Measurements from ENCODE around the gene KIF2C.
A peak's percentile ranks its signal among the peaks of the same experiment; 100 is the strongest.
"Not testable (repeated sequence)": the region's sequence is repeated elsewhere in the genome, so short reads cannot be mapped to it uniquely, and the experiment has no call there.

Gene KIF2C

GRCh38 chr1:44739307-44740178 is at the start of gene KIF2C:
Gene KIF2C (plus strand): TSS chr1:44739837. CDS start chr1:44739933, 96 bp downstream.
- DNase-seq, result peak; percentile 96

- DNase-seq, result no peak
Observed at GRCh38 chr1:44693159-44693558, 46.5 kb upstream of the KIF2C start.

GRCh38 chr1:44693900-44694299 is 45.7 kb upstream of the KIF2C start:
- DNase-seq, result no peak

DNA sequence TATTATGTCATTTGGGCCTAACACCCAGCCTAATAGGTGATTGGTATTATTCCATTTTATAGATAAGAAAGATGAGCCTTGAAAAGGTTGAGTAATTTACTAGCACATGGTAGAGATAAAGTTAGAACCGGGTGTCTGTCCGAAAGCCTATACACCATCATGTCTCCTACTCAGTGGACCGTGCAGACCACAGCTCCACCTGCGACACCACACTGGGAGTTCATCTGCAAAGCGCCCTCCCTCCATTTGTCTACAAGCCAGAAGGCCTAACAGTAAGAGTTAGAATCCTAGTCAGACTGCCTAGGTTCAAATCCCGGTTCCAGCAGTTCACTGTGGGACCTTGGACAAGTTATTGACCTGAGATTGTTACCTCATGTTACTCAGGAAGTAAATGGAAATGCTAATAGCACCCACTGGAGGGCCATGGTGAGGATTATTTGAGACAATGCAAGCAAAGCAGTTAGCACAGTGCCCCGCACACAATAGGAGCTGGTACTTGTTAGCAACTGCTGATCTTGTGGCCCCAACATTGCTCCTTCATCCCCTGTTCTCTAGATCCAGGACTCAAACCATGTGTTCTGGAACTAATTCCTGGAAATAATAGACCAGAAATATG is 44.7 kb upstream of the KIF2C start:
- DNase-seq, result no peak

GRCh38 chr1:44695671-44696070 is 44.0 kb upstream of the KIF2C start:
- no peak for DNase-seq

- DNase-seq, result peak; percentile 9
Observed at GRCh38 chr1:44696101-44696500, 43.5 kb upstream of the KIF2C start.

DNA sequence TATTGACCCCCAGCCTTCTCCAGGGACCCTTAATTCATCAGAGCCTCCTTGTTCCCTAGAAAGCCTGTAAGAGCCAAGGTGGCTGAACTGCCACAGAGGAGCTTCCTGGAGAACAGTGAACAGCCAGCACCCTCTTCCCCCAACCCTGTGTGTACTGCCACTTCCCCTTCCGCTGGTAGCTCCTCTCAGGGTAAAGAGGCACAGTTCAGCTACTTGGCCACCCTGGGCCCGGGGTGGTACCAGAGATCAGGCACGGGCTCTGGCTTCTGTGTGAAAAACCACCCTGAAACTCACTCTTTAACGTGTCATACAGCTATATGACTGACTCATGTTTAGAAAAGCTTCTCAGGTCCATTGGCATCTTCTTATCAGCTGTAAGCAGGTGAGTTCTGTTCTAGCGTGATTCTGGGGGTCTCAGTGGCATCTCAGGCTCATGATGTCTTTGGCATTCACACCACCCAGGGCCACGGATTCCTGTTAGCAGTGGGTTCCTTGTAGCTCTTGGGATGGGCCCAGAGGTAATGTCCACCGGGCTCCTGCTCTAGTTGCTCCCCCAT is 42.8 kb upstream of the KIF2C start:
- DNase-seq, result no peak

DNA sequence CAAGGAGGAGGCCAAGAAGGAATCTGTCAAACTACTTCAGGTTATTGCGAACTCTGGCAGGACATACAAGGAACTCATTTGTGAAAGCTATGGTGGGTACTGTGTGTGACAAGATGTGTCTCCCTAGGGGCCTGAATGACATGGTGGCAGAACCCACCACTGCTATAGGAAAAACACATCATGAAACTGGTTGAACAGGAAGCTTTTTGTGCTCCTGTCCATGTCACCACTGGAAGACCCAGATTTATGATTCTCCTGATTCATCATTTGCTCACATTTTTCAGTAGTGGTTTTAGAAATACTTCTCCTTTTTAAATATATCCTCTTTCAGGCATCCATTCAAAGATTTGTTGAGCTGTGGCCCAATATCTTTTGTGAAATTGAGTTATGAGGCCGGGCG is 41.5 kb upstream of the KIF2C start:
- DNase-seq, result no peak

- not testable (repeated sequence) for DNase-seq
Observed at GRCh38 chr1:44699375-44699774, 40.3 kb upstream of the KIF2C start.

DNA sequence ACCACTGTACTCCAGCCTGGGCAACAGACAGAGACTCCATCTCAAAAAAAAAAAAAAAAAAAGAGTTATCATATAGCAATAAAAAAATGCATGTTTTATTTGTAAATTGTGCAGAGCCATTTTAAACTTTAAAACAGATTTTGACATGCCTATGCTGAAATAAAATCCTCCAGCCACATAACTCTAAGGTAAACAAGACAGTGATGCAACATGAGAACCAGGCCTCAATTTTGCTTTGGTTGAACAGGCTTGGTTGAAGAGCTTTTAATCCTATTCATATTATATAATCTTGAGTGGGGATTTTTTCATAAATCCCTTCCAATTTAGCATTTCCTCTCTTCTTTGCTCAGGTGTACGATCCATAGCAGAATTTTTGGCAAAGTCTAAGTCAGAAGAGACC is 39.1 kb upstream of the KIF2C start:
- DNase-seq, result no peak

DNA sequence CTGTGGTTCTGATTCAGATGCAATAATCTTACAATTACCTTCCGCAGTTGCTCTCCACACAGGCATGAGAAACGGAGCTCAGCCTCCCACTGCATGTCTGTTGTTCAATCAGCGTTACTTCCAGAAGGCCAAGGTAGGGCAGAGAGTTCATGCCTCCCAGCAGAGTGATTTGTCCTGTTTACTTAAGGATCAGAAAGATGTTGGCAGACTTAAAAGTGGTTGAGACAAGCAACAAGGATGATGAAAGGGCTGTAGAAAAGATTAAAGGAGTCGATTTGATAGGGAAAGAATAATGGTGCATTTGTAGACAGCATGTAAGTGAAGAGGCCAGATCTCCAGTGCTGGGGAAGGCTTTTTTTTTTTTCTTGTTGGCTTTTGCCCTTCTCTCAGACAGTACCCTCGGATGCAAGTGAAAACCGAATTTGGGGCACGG is 38.5 kb upstream of the KIF2C start:
- DNase-seq, result no peak

DNA sequence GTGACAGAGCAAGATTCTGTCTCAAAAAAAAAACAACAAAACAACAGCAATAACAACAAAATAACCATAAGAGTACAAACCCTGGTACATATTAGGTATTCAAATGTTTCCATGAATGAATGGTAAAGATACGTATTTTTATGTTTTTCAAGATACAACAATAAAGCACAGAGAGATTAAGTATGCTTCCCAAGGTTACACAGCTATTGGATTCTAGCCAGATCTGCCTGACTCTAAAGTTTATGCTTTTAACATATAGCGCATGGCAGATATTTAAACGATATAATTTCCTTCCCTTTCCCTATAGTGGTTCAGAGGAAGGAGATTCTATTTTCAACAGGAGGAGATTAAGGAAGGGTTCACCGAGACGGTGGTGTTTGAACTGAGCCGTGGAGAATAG is 34.2 kb upstream of the KIF2C start:
- no peak for DNase-seq

DNA sequence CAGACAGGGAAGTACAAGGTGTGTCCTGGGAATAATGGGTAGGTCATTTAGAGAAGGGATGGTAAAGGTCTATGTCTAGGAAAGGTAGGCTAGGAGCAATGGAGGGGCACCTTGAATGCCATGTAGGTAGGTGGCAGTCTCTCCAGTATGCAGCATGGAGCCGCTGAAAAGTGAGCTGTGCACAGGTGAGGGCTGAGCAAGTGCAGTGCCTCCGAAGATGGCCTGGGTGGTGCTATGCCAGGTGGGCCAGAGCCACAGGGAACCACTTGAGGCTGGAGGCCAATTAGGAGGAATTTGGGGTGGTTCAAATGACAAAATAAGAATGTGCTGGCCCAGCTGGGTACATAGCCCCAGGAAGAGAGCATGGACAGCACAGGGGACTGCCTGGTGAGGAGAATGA is 33.7 kb upstream of the KIF2C start:
- peak; percentile 61 for DNase-seq

- DNase-seq, result no peak
Observed at GRCh38 chr1:44707112-44707881, 32.3 kb upstream of the KIF2C start.

GRCh38 chr1:44707959-44708831 is 31.4 kb upstream of the KIF2C start:
- peak; percentile 30 for DNase-seq

GRCh38 chr1:44713321-44713781 is 26.3 kb upstream of the KIF2C start:
- DNase-seq, result peak; percentile 56

DNA sequence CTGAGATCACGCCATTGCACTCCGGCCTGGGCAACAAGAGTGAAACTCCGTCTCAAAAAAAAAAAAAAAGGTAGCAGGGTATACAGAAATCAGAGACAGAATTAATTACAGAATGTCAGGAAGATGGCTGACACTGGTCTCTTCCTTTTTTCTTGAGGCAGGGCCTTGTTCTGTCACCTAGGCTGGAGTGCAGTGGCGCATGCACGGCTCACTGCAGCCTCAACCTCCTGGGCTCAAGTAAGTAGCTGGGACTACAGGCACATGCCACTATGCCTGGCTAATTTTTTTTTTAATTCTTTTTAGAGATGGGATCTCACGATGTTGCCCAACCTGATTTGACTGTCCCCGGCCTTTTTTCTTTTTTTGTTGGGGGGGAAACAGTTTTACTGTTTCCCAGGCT is 25.1 kb upstream of the KIF2C start:
- no peak for DNase-seq

DNA sequence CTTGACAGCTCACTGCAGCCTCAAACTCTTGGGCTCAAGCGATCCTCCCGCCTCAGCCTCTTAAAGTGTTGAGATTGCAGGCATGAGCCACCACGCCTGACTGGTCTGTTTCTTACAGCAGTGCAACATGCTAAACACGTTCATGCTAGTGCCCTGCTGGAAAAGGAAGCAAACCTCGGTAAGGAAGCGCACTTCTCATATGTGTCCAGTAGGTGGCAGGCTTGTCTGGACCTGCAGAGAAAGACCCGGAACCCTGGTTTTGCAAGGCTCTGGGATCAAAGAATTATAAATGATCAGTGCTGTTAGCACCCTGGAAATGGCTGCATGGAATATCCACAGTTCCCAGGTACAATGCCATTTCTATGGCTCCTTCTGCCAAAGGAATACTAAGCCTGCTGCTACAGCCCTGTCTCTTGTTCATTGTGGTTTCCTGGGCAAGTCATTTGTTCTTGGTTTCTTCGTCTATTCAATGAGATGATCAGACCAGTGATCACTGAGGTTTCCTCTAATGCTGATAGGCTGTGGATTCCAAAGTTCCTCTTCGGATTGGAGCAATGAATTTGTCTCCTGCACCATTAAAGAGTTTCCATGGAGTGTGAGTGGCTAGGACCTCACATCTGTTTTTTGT is 24.6 kb upstream of the KIF2C start:
- DNase-seq, result peak; percentile 63

- no peak for DNase-seq
Observed at GRCh38 chr1:44717156-44717555, 22.5 kb upstream of the KIF2C start.

DNA sequence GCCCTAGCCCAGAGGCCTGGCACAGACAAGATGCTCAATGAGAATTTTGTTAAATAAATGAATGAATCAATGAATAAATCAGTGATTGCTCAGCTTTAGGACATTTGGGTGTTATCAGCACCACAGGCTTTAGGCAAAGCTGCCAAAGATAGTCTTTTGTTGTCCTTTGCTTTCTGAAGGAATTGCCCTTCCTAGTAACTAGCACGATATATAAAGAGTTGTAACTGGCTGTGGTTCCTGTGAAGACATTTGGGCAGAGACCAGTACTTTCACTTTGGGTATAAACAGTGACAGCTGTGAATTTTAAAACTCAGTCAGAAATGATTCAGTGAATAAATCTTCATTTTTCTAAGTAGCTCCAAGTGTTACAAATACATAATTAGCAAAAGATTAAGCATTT is 22.0 kb upstream of the KIF2C start:
- no peak for DNase-seq

- DNase-seq, result no peak
Observed at GRCh38 chr1:44718091-44718490, 21.5 kb upstream of the KIF2C start.

DNA sequence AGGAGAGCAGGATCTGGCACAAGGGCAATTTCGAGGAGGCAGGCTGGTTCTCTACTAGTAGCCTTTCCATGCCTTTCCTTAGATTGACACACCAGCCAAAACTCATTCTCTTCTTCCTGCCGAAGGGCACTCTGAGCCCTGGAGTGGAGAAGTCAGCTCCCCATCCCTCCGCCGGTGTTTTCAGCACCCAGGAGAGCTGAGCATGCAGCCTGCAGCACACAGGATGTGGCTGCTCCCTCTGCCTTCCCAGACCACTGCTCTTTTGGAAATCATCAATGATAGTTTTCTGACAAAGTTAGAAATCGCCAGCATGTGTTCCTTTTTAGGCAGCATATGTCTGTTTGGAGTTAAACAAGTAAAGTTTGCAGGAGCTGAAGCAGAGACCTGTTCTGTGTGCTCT is 20.3 kb upstream of the KIF2C start:
- DNase-seq, result no peak
